Measurements from ENCODE around the gene CD70. TPM values are rescaled to one million over a fixed set of nuclear protein-coding genes. Genes with fewer than 3 reads are reported as not detected.

CD70 gene
- total and polyA plus RNA-seq, 2 donors (not counting 1 experiment from before 2014, with no cell fraction given): not detected

GRCh38 chr19:6540918-6541689, 49.8 kb downstream of the CD70 start:
- DNase-seq (ENCODE audit: low read depth in 2 of 2): no peak
- Histone ChIP-seq H3K9me3 (ENCODE audit: control insufficient read depth, insufficient read depth, low read depth, low read length) (no peaks in the 10 kb centered on the region), H3K36me3 (ENCODE audit: control insufficient read depth, insufficient read depth, low read length) (no peaks in the 10 kb centered on the region), H3K4me3 (replicated peaks in 1 of 4; ENCODE audit: control extremely low read depth in 1 of 4, insufficient read depth in 1 of 4, low read depth in 3 of 4, low read length in 4 of 4) (no peak overlapping the region), H3K9ac (ENCODE audit: insufficient read depth, low read length) (no peak overlapping the region), H2AFZ (ENCODE audit: low read length) (no peak overlapping the region), H3K27ac (ENCODE audit: insufficient read depth, low read length) (no peak overlapping the region), H4K20me1 (ENCODE audit: control insufficient read depth, extremely low read depth, insufficient read depth, low read length) (no peaks in the 10 kb centered on the region), H3K27me3 (ENCODE audit: control insufficient read depth, insufficient read depth, low read length) (no peaks in the 10 kb centered on the region), H3K79me2 (ENCODE audit: control insufficient read depth, insufficient read depth, low read length) (no peaks in the 10 kb centered on the region), H3K4me2 (ENCODE audit: extremely low read depth, insufficient read depth, low read length) (no peak overlapping the region), H3K4me1 (ENCODE audit: control insufficient read depth, extremely low read depth, insufficient read depth, low read length) (no peaks in the 10 kb centered on the region)
- TF ChIP-seq EZH2 (IDR thresholded peaks at IDR 0.05; ENCODE audit: low read length, missing control alignments) (no peak), CTCF (conservative IDR thresholded peaks at IDR 0.05 in 1 of 2, IDR thresholded peaks at IDR 0.05 in 1 of 2; ENCODE audit: low read depth in 1 of 2, low read length in 2 of 2) (no peak)

- DNase-seq (ENCODE audit: low read depth in 2 of 2): no peak
- H3K79me2 ChIP-seq (ENCODE audit: control insufficient read depth, insufficient read depth, low read length): no peaks in the 10 kb centered on the region
- H3K9me3 ChIP-seq (ENCODE audit: control insufficient read depth, insufficient read depth, low read depth, low read length): no peaks in the 10 kb centered on the region
- no peak overlapping the region for H3K4me2 ChIP-seq (ENCODE audit: extremely low read depth, insufficient read depth, low read length)
- H3K4me1 ChIP-seq (ENCODE audit: control insufficient read depth, extremely low read depth, insufficient read depth, low read length): no peaks in the 10 kb centered on the region
- no peaks in the 10 kb centered on the region for H3K36me3 ChIP-seq (ENCODE audit: control insufficient read depth, insufficient read depth, low read length)
- no peaks in the 10 kb centered on the region for H3K27me3 ChIP-seq (ENCODE audit: control insufficient read depth, insufficient read depth, low read length)
- H2AFZ ChIP-seq (ENCODE audit: low read length): no peak overlapping the region
- H3K4me3 ChIP-seq (replicated peaks in 1 of 4; ENCODE audit: control extremely low read depth in 1 of 4, insufficient read depth in 1 of 4, low read depth in 3 of 4, low read length in 4 of 4): no peak overlapping the region
- no peaks in the 10 kb centered on the region for H4K20me1 ChIP-seq (ENCODE audit: control insufficient read depth, extremely low read depth, insufficient read depth, low read length)
- TF ChIP-seq CTCF (conservative IDR thresholded peaks at IDR 0.05 in 1 of 2, IDR thresholded peaks at IDR 0.05 in 1 of 2; ENCODE audit: low read depth in 1 of 2, low read length in 2 of 2) (no peak), EZH2 (IDR thresholded peaks at IDR 0.05; ENCODE audit: low read length, missing control alignments) (no peak)
- H3K9ac ChIP-seq (ENCODE audit: insufficient read depth, low read length): no peak overlapping the region
- no peak overlapping the region for H3K27ac ChIP-seq (ENCODE audit: insufficient read depth, low read length)
Measured at GRCh38 chr19:6539514-6539913, 51.4 kb downstream of the CD70 start.

Other genes with a start within 250 kb of the CD70 start
- gene CLPP, start 229.6 kb downstream of the CD70 start, total RNA-seq: 39.8 and 54.7 TPM in 2 replicates
- gene CLPP, start 229.6 kb downstream of the CD70 start, polyA plus RNA-seq: 34.0 and 37.8 TPM in 2 replicates
- gene ALKBH7, start 218.4 kb downstream of the CD70 start, total RNA-seq: 26.5 and 28.9 TPM in 2 replicates
- 6.3 and 9.5 TPM in 2 replicates for gene ALKBH7, start 218.4 kb downstream of the CD70 start, polyA plus RNA-seq
- gene PSPN, start 215.2 kb downstream of the CD70 start, total RNA-seq: 0.99 and 1.8 TPM in 2 replicates
- gene PSPN, start 215.2 kb downstream of the CD70 start, polyA plus RNA-seq: 0.25 and 0.36 TPM in 2 replicates
- 50.4 and 52.1 TPM in 2 replicates for gene GTF2F1, start 198.0 kb downstream of the CD70 start, total RNA-seq
- gene GTF2F1, start 198.0 kb downstream of the CD70 start, polyA plus RNA-seq: 43.0 and 54.5 TPM in 2 replicates
- gene KHSRP, start 166.3 kb downstream of the CD70 start, total RNA-seq: 84.7 and 93.5 TPM in 2 replicates
- gene KHSRP, start 166.3 kb downstream of the CD70 start, polyA plus RNA-seq: 66.0 and 101 TPM in 2 replicates
- under 0.01 and 0.26 TPM in 2 replicates for gene SLC25A41, start 157.4 kb downstream of the CD70 start, total RNA-seq
- gene SLC25A41, start 157.4 kb downstream of the CD70 start, polyA plus RNA-seq: 0.03 TPM in 1 of 2 replicates, not detected in the other
- gene SLC25A23, start 131.4 kb downstream of the CD70 start, total RNA-seq: 18.5 and 33.9 TPM in 2 replicates
- 4.5 and 7.9 TPM in 2 replicates for gene SLC25A23, start 131.4 kb downstream of the CD70 start, polyA plus RNA-seq
- 0.17 TPM in 1 of 2 replicates, not detected in the other for gene CRB3, start 126.9 kb downstream of the CD70 start, total RNA-seq
- not detected in 2 replicates for gene CRB3, start 126.9 kb downstream of the CD70 start, polyA plus RNA-seq
- gene DENND1C, start 109.4 kb downstream of the CD70 start, total RNA-seq: not detected in 2 replicates
- not detected in 2 replicates for gene DENND1C, start 109.4 kb downstream of the CD70 start, polyA plus RNA-seq
- not detected in 2 replicates for gene TUBB4A, start 88.8 kb downstream of the CD70 start, total RNA-seq
- not detected in 2 replicates for gene TUBB4A, start 88.8 kb downstream of the CD70 start, polyA plus RNA-seq
- 0.26 and 0.66 TPM in 2 replicates for gene TNFSF9, start 60.1 kb downstream of the CD70 start, total RNA-seq
- gene TNFSF9, start 60.1 kb downstream of the CD70 start, polyA plus RNA-seq: 0.22 and 0.40 TPM in 2 replicates
- under 0.01 TPM in 1 of 2 replicates, not detected in the other for gene TNFSF14, start 79.0 kb upstream of the CD70 start, total RNA-seq
- not detected in 2 replicates for gene TNFSF14, start 79.0 kb upstream of the CD70 start, polyA plus RNA-seq
- 1.2 and 27.0 TPM in 2 replicates for gene C3, start 129.5 kb upstream of the CD70 start, total RNA-seq
- gene C3, start 129.5 kb upstream of the CD70 start, polyA plus RNA-seq: 1.2 and 2.5 TPM in 2 replicates
- gene GPR108, start 146.4 kb upstream of the CD70 start, total RNA-seq: 33.9 and 57.0 TPM in 2 replicates
- gene GPR108, start 146.4 kb upstream of the CD70 start, polyA plus RNA-seq: 28.4 and 37.2 TPM in 2 replicates
- gene TRIP10, start 148.5 kb upstream of the CD70 start, total RNA-seq: 35.3 and 37.5 TPM in 2 replicates
- 32.3 and 33.5 TPM in 2 replicates for gene TRIP10, start 148.5 kb upstream of the CD70 start, polyA plus RNA-seq
- gene SH2D3A, start 176.3 kb upstream of the CD70 start, total RNA-seq: not detected in 2 replicates
- gene SH2D3A, start 176.3 kb upstream of the CD70 start, polyA plus RNA-seq: not detected in 2 replicates
- gene VAV1, start 181.6 kb upstream of the CD70 start, total RNA-seq: not detected in 2 replicates
- gene VAV1, start 181.6 kb upstream of the CD70 start, polyA plus RNA-seq: 0.02 TPM in 1 of 2 replicates, not detected in the other

All from fibroblast of lung (primary cell).